H1 (cell line): ENCODE results near the gene INTS2. TPM values are rescaled to one million over a fixed set of nuclear protein-coding genes. Genes with fewer than 3 reads are reported as not detected.

Source experiments
- CTCF ChIA-PET: fragments of 300-600 bp; sonication (Branson Sonifier 250); formaldehyde crosslinking; loops from one replicate; lab custom pipeline; 2021; ENCODE audit not compliant: partially characterized antibody; lab: Charles Lee
- POLR2A ChIA-PET: fragments of 300-600 bp; sonication (Branson Sonifier 250); formaldehyde crosslinking; loops from one replicate; lab custom pipeline; 2021; ENCODE audit warnings: inconsistent platforms; ENCODE audit not compliant: partially characterized antibody; lab: Charles Lee
- DNase-seq, 2 experiments: peaks; one replicate each; pipeline versions ENCODE4 v3.0.0 to v3.0.0-alpha.2; 2010 to 2022; ENCODE audit warnings: low spot score in 2 of 2, low read depth in 1 of 2, mixed read lengths in 1 of 2
- FAIRE-seq: peaks from 2 replicates; lab custom pipeline; 2011; peaks lifted over from hg19 to GRCh38; lab: Jason Lieb, UNC
- H2AFZ ChIP-seq: 2 replicates; pipeline ENCODE4 v1.8.1; 2012; ENCODE audit warnings: low read length, inconsistent platforms
- H2AK5ac ChIP-seq: 2 replicates; pipeline ENCODE4 v1.6.1; 2013; ENCODE audit warnings: low read depth, low read length
- H2BK120ac ChIP-seq: replicated peaks from 2 replicates; pipeline ENCODE3; 2013; ENCODE audit warnings: low read depth, low read length, inconsistent platforms
- H2BK12ac ChIP-seq: 2 replicates; pipeline ENCODE4 v1.6.1; 2013; ENCODE audit warnings: low read depth, low read length
- H2BK15ac ChIP-seq: 2 replicates; pipeline ENCODE4 v1.6.1; 2013; ENCODE audit warnings: low read length
- H2BK20ac ChIP-seq: 2 replicates; pipeline ENCODE4 v1.6.1; 2013; ENCODE audit warnings: low read length
- H2BK5ac ChIP-seq: 2 replicates; pipeline ENCODE4 v1.6.1; 2013; ENCODE audit warnings: low read depth, low read length
- H3K14ac ChIP-seq: 2 replicates; pipeline ENCODE4 v1.6.1; 2013; ENCODE audit warnings: inconsistent platforms; ENCODE audit not compliant: insufficient read length
- H3K18ac ChIP-seq: 2 replicates; pipeline ENCODE4 v1.6.1; 2013; ENCODE audit warnings: low read length; ENCODE audit errors: extremely low read depth
- H3K23ac ChIP-seq: 2 replicates; pipeline ENCODE4 v1.6.1; 2013; ENCODE audit warnings: inconsistent platforms; ENCODE audit not compliant: insufficient read length
- H3K23me2 ChIP-seq: 2 replicates; pipeline ENCODE4 v1.6.1; 2013; ENCODE audit warnings: low read depth, low read length
- H3K27ac ChIP-seq: 2 replicates; pipeline ENCODE4 v1.6.1; 2011; ENCODE audit warnings: low read depth, low read length, inconsistent platforms
- H3K27me3 ChIP-seq, 4 experiments: replicated peaks in 1 of 4; 1 replicate in 1 of 4; 2 replicates in 3 of 4; pipeline versions ENCODE4 v1.6.1 to v1.8.1; 2011 to 2013; ENCODE audit warnings: low read length in 3 of 4, mild to moderate bottlenecking in 3 of 4, inconsistent platforms in 2 of 4, mixed read lengths in 2 of 4, moderate library complexity in 1 of 4; ENCODE audit not compliant: control insufficient read depth in 3 of 4, insufficient read depth in 3 of 4; ENCODE audit errors: extremely low read depth in 1 of 4
- H3K36me3 ChIP-seq, 4 experiments: 2 replicates each; pipeline versions ENCODE4 v1.6.1 to v1.8.1; 2011 to 2013; ENCODE audit warnings: mild to moderate bottlenecking in 4 of 4, low read length in 3 of 4, moderate library complexity in 2 of 4, control low read depth in 1 of 4, inconsistent platforms in 1 of 4; ENCODE audit not compliant: insufficient read depth in 4 of 4, control insufficient read depth in 2 of 4
- H3K4ac ChIP-seq: replicated peaks from 2 replicates; pipeline ENCODE3; 2013; ENCODE audit warnings: low read length, low read depth, mixed read lengths, inconsistent platforms; ENCODE audit not compliant: insufficient read length
- H3K4me1 ChIP-seq, 4 experiments: replicated peaks in 1 of 4; 1 replicate in 1 of 4; 2 replicates in 3 of 4; pipeline versions ENCODE4 v1.6.1 to v1.8.1; 2011 to 2013; ENCODE audit warnings: low read length in 3 of 4, inconsistent platforms in 2 of 4, mixed read lengths in 1 of 4; ENCODE audit not compliant: insufficient read depth in 4 of 4, control insufficient read depth in 3 of 4
- H3K4me2 ChIP-seq, 2 experiments: 2 replicates each; pipeline versions ENCODE4 v1.6.1 to v1.8.1; 2011 to 2013; ENCODE audit warnings: low read depth in 2 of 2, low read length in 2 of 2, control low read depth in 1 of 2, inconsistent platforms in 1 of 2, mild to moderate bottlenecking in 1 of 2; ENCODE audit not compliant: insufficient read depth in 1 of 2
- H3K4me3 ChIP-seq, 4 experiments: fragments of 200-600, 300-600 bp in 1 of 4; sonication (generic), shearing (Covaris generic), sonication (Bioruptor Twin) in 1 of 4; 2 replicates each; pipeline versions ENCODE4 v1.5.1 to v1.8.1; 2011 to 2016; ENCODE audit warnings: low read length in 4 of 4, low read depth in 3 of 4, control low read depth in 2 of 4, inconsistent platforms in 2 of 4, mild to moderate bottlenecking in 2 of 4, mixed read lengths in 1 of 4, moderate library complexity in 1 of 4; ENCODE audit not compliant: insufficient read depth in 2 of 4; ENCODE audit errors: extremely low read depth in 1 of 4
- H3K56ac ChIP-seq: replicated peaks from 2 replicates; pipeline ENCODE3; 2013; ENCODE audit warnings: low read depth, mild to moderate bottlenecking, mixed read lengths, low read length, inconsistent platforms; ENCODE audit not compliant: insufficient read length
- H3K79me1 ChIP-seq: 2 replicates; pipeline ENCODE4 v1.6.1; 2013; ENCODE audit warnings: low read depth, low read length, control low read depth
- H3K79me2 ChIP-seq, 2 experiments: 2 replicates each; pipeline versions ENCODE4 v1.6.1 to v1.8.1; 2012 to 2013; ENCODE audit warnings: low read length in 2 of 2, mild to moderate bottlenecking in 2 of 2, inconsistent platforms in 1 of 2; ENCODE audit not compliant: insufficient read depth in 2 of 2, control insufficient read depth in 1 of 2
- H3K9ac ChIP-seq, 4 experiments: replicated peaks in 1 of 4; 1 replicate in 1 of 4; 2 replicates in 3 of 4; pipeline versions ENCODE4 v1.6.1 to v1.8.1; 2011 to 2013; ENCODE audit warnings: low read depth in 3 of 4, low read length in 3 of 4, control low read depth in 2 of 4, mild to moderate bottlenecking in 2 of 4, moderate library complexity in 2 of 4, inconsistent platforms in 1 of 4; ENCODE audit errors: extremely low read depth in 1 of 4
- H3K9me3 ChIP-seq, 2 experiments: 2 replicates each; pipeline versions ENCODE4 v1.6.1 to v1.8.1; 2012 to 2013; ENCODE audit warnings: mild to moderate bottlenecking in 2 of 2, moderate library complexity in 2 of 2, control low read depth in 1 of 2, inconsistent platforms in 1 of 2, low read depth in 1 of 2, low read length in 1 of 2, mixed read lengths in 1 of 2; ENCODE audit not compliant: insufficient read depth in 2 of 2
- H4K20me1 ChIP-seq, 2 experiments: replicated peaks in 1 of 2; 2 replicates each; pipeline versions ENCODE3 to v1.8.1; 2011 to 2013; ENCODE audit warnings: inconsistent platforms in 2 of 2, low read length in 2 of 2, mild to moderate bottlenecking in 1 of 2; ENCODE audit not compliant: insufficient read depth in 2 of 2, control insufficient read depth in 1 of 2
- H4K5ac ChIP-seq: 2 replicates; pipeline ENCODE4 v1.6.1; 2013; ENCODE audit warnings: low read length, low read depth, mixed read lengths, inconsistent platforms; ENCODE audit not compliant: insufficient read length
- H4K8ac ChIP-seq: 2 replicates; pipeline ENCODE4 v1.8.0; 2013; ENCODE audit warnings: mild to moderate bottlenecking, moderate library complexity, low read length, inconsistent platforms; ENCODE audit not compliant: insufficient read depth; ENCODE audit errors: extremely low read depth
- H4K91ac ChIP-seq: replicated peaks from 2 replicates; pipeline ENCODE3; 2013; ENCODE audit warnings: low read length, mixed read lengths, inconsistent platforms; ENCODE audit not compliant: insufficient read length
- GABPA ChIP-seq: IDR thresholded peaks from 2 replicates; pipeline ENCODE4 v1.6.1; 2011; ENCODE audit warnings: mild to moderate bottlenecking, low read length, moderate library complexity, borderline replicate concordance; ENCODE audit not compliant: insufficient read depth
- POLR2AphosphoS5 ChIP-seq: IDR thresholded peaks from 2 replicates; pipeline ENCODE4 v1.6.1; 2011; ENCODE audit warnings: low read depth, low read length
- POU5F1 ChIP-seq: IDR thresholded peaks from 2 replicates; pipeline ENCODE4 v1.6.1; 2011; ENCODE audit warnings: low read depth, mild to moderate bottlenecking, low read length, moderate library complexity
- YY1 ChIP-seq: IDR thresholded peaks from 2 replicates; pipeline ENCODE4 v1.6.1; 2011; ENCODE audit warnings: low read depth, mild to moderate bottlenecking, low read length
- WGBS, 2 experiments: shearing (Covaris generic) in 1 of 2; methylation state at CpG; one replicate each; pipeline versions ENCODE4 v1.1.6 to v1.1.7; 2013 to 2015; ENCODE audit warnings: low lambda C conversion rate in 2 of 2, mixed read lengths in 2 of 2, inconsistent platforms in 1 of 2, low coverage in 1 of 2, missing lambda C conversion rate in 1 of 2; ENCODE audit not compliant: insufficient replicate concordance in 2 of 2, insufficient coverage in 1 of 2, insufficient read length in 1 of 2; ENCODE audit errors: extremely low coverage in 1 of 2, missing lambda C conversion rate in 1 of 2; 5-methylcytosine and 5-hydroxymethylcytosine counted together
- polyA plus RNA-seq, 7 experiments: library from polyadenylated mRNA; depleted of rRNA in 3 of 7; stranded (reverse) in 5 of 7; unstranded in 2 of 7; fragments of >200 nt in 5 of 7; fragments of 200-250 nt in 2 of 7; gene quantifications; 1 replicate in 5 of 7; 2 replicates in 1 of 7; 4 replicates in 1 of 7; pipeline versions ENCODE4 v1.2.1 to v1.2.3, GENCODE V29; 2011 to 2013; ENCODE audit warnings: missing spikeins in 2 of 7, mixed read lengths in 2 of 7
- total RNA-seq: library from RNA; stranded (reverse); fragmentation: NEBNext Ultra II Directional; extraction: Animal tissue kit (Norgen Biotek cat#: 25700); gene quantifications from 2 replicates; pipeline ENCODE4 v1.2.1, GENCODE V29; 2021
- TF ChIP-seq, protein P1 (sequence below): IDR thresholded peaks from 2 replicates; pipeline ENCODE4 v1.6.1; 2012; ENCODE audit warnings: inconsistent platforms

Gene INTS2
- total and polyA plus RNA-seq, 2 of the 8 experiments (the other 6 are each of a cell fraction or from before 2014, with no cell fraction given) = 9.4 to 21.8 TPM

DNA sequence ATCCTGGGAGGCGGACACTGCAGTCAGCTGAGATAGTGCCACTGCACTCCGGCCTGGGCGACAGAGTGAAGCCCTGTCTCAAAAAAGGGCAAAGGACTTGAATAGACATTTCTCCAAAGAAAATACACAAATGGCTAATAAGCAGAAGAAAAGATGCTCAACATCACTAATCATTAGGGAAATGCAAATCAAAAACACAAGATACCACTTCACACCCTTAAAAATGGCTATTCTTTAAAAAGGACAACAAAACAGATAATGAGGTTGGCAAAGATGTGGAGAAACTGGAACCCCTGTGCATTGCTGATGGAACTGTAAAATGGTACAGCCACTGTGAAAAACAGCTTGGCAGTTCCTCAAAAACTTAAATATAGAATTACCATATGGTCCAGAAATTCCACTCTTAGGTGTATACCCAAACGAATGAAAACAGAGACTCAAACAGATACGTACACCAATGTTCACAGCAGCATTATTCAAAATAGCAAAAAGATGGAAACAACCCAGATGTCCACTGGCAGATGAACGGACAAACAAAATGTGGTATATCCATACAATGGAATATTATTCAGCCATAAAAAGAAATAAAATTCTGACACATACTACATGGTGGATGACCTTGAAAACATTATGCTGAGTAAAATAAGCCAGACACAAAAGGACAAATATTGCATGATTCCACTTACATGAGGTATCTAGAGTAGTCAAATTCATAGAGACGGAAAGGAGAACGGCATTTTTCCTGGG lies 100.0 kb downstream of the INTS2 start:
- H3K9me3 ChIP-seq = peaks cover 0 to 7% of the 10 kb centered on the region in 2 experiments; a peak in 1 of 4 replicates
- FAIRE-seq (no peak), DNase-seq (no peak)
- no peak overlapping the region for H3K18ac ChIP-seq
- H4K20me1 ChIP-seq = no peaks in the 10 kb centered on the region
- H2BK12ac ChIP-seq = no peak overlapping the region
- no peak overlapping the region for H3K9ac ChIP-seq
- no peak overlapping the region for H3K56ac ChIP-seq
- no peak overlapping the region for H3K23ac ChIP-seq
- peaks cover 0 to 6% (median 3%) of the 10 kb centered on the region in 4 experiments; a peak in 3 of 8 replicates for H3K36me3 ChIP-seq
- H3K27ac ChIP-seq = no peak overlapping the region
- H4K91ac ChIP-seq = no peak overlapping the region
- no peaks in the 10 kb centered on the region for H3K79me1 ChIP-seq
- H2AK5ac ChIP-seq = no peak overlapping the region
- no peak overlapping the region for H2BK20ac ChIP-seq
- 91% methylated on average over 8 of the region's 8 CpGs; no CpG with 5 or more reads in 1 of the 2 experiments for WGBS, 2 experiments
- H2AFZ ChIP-seq = no peak overlapping the region
- ChIA-PET POLR2A (no interaction called here), CTCF (interaction anchor here (0.6 to 1.6 kb wide), 2 partner anchors 9 to 231 kb away, joined by 3 to 6 read pairs; no protein-coding TSS in a partner anchor)
- no peaks in the 10 kb centered on the region for H3K27me3 ChIP-seq
- H2BK15ac ChIP-seq = no peak overlapping the region
- H2BK120ac ChIP-seq = no peak overlapping the region
- no peak overlapping the region for H3K14ac ChIP-seq
- no peak overlapping the region for H4K8ac ChIP-seq
- H3K4me2 ChIP-seq = no peak overlapping the region
- H3K4me1 ChIP-seq = no peaks in the 10 kb centered on the region
- no peak overlapping the region for H3K4ac ChIP-seq
- H3K79me2 ChIP-seq = 0 out of 4 replicates have a peak, but pooled peaks cover 0 to 3% of the 10 kb centered on the region in 2 experiments
- H3K4me3 ChIP-seq = no peak overlapping the region
- H3K23me2 ChIP-seq = no peaks in the 10 kb centered on the region; the same call in 1 of the 2 replicates
- no peak overlapping the region for H2BK5ac ChIP-seq
- no peak overlapping the region for H4K5ac ChIP-seq
- TF ChIP-seq, protein P1, sequence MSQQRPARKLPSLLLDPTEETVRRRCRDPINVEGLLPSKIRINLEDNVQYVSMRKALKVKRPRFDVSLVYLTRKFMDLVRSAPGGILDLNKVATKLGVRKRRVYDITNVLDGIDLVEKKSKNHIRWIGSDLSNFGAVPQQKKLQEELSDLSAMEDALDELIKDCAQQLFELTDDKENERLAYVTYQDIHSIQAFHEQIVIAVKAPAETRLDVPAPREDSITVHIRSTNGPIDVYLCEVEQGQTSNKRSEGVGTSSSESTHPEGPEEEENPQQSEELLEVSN = no peak
- no peak for TF ChIP-seq GABPA
- no peak for TF ChIP-seq POLR2AphosphoS5
- no peak for TF ChIP-seq YY1
- no peak for TF ChIP-seq POU5F1
